Gastroesophageal sphincter (tissue), 3 donors: ENCODE results near the gene POLN.

ENCODE experiments used
- CTCF ChIP-seq, 4 experiments: fragments of 200-600 bp in 2 of 4; fragments of 450-650 bp in 2 of 4; sonication (generic) in 1 of 4; IDR thresholded peaks; one replicate each; pipeline ENCODE4 v1.5.1; 2017 to 2019; ENCODE audit warnings: antibody characterized with exemption in 4 of 4, mild to moderate bottlenecking in 2 of 4, moderate library complexity in 2 of 4
- EP300 ChIP-seq: sonication (generic); formaldehyde crosslinking; IDR thresholded peaks from one replicate; pipeline ENCODE4 v1.6.1; 2017; ENCODE audit warnings: antibody characterized with exemption, mild to moderate bottlenecking
- POLR2AphosphoS5 ChIP-seq: sonication (generic); formaldehyde crosslinking; IDR thresholded peaks from one replicate; pipeline ENCODE4 v1.6.1; 2017; ENCODE audit warnings: antibody characterized with exemption

GRCh38 chr4:2262145-2262943 lies 20.4 kb upstream of the POLN start:
- TF ChIP-seq CTCF (IDR thresholded peaks at IDR 0.05), result peak in 1 of 4 experiments; percentile 3
- TF ChIP-seq EP300, result no peak
- TF ChIP-seq POLR2AphosphoS5, result peak; percentile 86
